Ishikawa (cell line): ENCODE results near the gene VNN1.

Source experiments
- CEBPB ChIP-seq: IDR thresholded peaks from 2 replicates; pipeline ENCODE4 v1.6.1; 2012
- CREB1 ChIP-seq: IDR thresholded peaks from 2 replicates; pipeline ENCODE4 v1.6.1; 2012; ENCODE audit warnings: low read depth
- EGR1 ChIP-seq: IDR thresholded peaks from 2 replicates; pipeline ENCODE4 v1.6.1; 2012
- EP300 ChIP-seq: IDR thresholded peaks from 2 replicates; pipeline ENCODE4 v1.6.1; 2012; ENCODE audit warnings: borderline replicate concordance
- FOXM1 ChIP-seq: IDR thresholded peaks from 2 replicates; pipeline ENCODE4 v1.6.1; 2012; ENCODE audit warnings: low read depth, borderline replicate concordance
- MAX ChIP-seq: IDR thresholded peaks from 2 replicates; pipeline ENCODE4 v1.6.1; 2012
- NFIC ChIP-seq: IDR thresholded peaks from 2 replicates; pipeline ENCODE4 v1.6.1; 2012
- RAD21 ChIP-seq: IDR thresholded peaks from 2 replicates; pipeline ENCODE4 v1.6.1; 2012; ENCODE audit warnings: low read depth
- REST ChIP-seq: IDR thresholded peaks from 2 replicates; pipeline ENCODE4 v1.6.1; 2012; ENCODE audit warnings: low read depth, mild to moderate bottlenecking
- TAF1 ChIP-seq: IDR thresholded peaks from 2 replicates; pipeline ENCODE4 v1.6.1; 2012; ENCODE audit warnings: low read depth, mild to moderate bottlenecking
- TCF12 ChIP-seq: IDR thresholded peaks from 2 replicates; pipeline ENCODE4 v1.6.1; 2012; ENCODE audit warnings: low read depth
- TEAD4 ChIP-seq: IDR thresholded peaks from 2 replicates; pipeline ENCODE4 v1.6.1; 2012
- USF1 ChIP-seq: IDR thresholded peaks from 2 replicates; pipeline ENCODE4 v1.6.1; 2012
- YY1 ChIP-seq: IDR thresholded peaks from 2 replicates; pipeline ENCODE4 v1.6.1; 2012; ENCODE audit warnings: low read depth
- ZBTB7A ChIP-seq: IDR thresholded peaks from 2 replicates; pipeline ENCODE4 v1.6.1; 2012; ENCODE audit warnings: low read depth

Gene VNN1

GRCh38 chr6:132758689-132759088, 44.8 kb upstream of the VNN1 start:
- no peak for TF ChIP-seq RAD21

GRCh38 chr6:132752255-132752654, 38.4 kb upstream of the VNN1 start:
- TF ChIP-seq TAF1: no peak
- TF ChIP-seq USF1: no peak
- no peak for TF ChIP-seq RAD21
- no peak for TF ChIP-seq MAX
- TF ChIP-seq EGR1: no peak
- no peak for TF ChIP-seq REST

GRCh38 chr6:132751828-132752227, 38.0 kb upstream of the VNN1 start:
- no peak for TF ChIP-seq REST
- no peak for TF ChIP-seq FOXM1
- TF ChIP-seq CREB1: no peak
- TF ChIP-seq YY1: no peak
- TF ChIP-seq EGR1: no peak
- TF ChIP-seq TEAD4: no peak
- TF ChIP-seq TCF12: no peak
- no peak for TF ChIP-seq CEBPB
- TF ChIP-seq MAX: no peak
- TF ChIP-seq USF1: no peak
- no peak for TF ChIP-seq NFIC
- no peak for TF ChIP-seq EP300
- TF ChIP-seq TAF1: no peak

- no peak for TF ChIP-seq YY1
- TF ChIP-seq TCF12: no peak
- no peak for TF ChIP-seq CREB1
- TF ChIP-seq TEAD4: no peak
- no peak for TF ChIP-seq CEBPB
- TF ChIP-seq RAD21: no peak
- no peak for TF ChIP-seq FOXM1
- no peak for TF ChIP-seq REST
Observed at GRCh38 chr6:132751306-132751705, 37.5 kb upstream of the VNN1 start.

- TF ChIP-seq ZBTB7A (no peak), TCF12 (no peak), REST (no peak), FOXM1 (no peak), EGR1 (no peak), USF1 (no peak), TEAD4 (no peak), NFIC (no peak), TAF1 (no peak), EP300 (no peak), YY1 (no peak), CREB1 (no peak), MAX (no peak), CEBPB (no peak), RAD21 (no peak)
Observed at GRCh38 chr6:132750455-132751248, 36.8 kb upstream of the VNN1 start.
